GM21526 (cell line): ENCODE data around the gene TMEM63C.
"Not testable (repeated sequence)": the region's sequence is repeated elsewhere in the genome, so short reads cannot be mapped to it uniquely, and the experiment has no call there.

Experiments
- ATAC-seq: cut with Tn5 transposase; IDR thresholded peaks from one replicate; pipeline ENCODE4 v1.9.1; 2021; ENCODE audit warnings: moderate library complexity; ENCODE audit not compliant: unreplicated experiment, low FRiP score

The TMEM63C gene

GRCh38 chr14:77155083-77155482 is 26.5 kb upstream of the TMEM63C start:
- no peak for ATAC-seq

- no peak for ATAC-seq
These were observed 23.9 kb upstream of the TMEM63C start for GRCh38 chr14:77157740-77158139.

GRCh38 chr14:77158175-77158881 is 23.3 kb upstream of the TMEM63C start:
- no peak for ATAC-seq

DNA sequence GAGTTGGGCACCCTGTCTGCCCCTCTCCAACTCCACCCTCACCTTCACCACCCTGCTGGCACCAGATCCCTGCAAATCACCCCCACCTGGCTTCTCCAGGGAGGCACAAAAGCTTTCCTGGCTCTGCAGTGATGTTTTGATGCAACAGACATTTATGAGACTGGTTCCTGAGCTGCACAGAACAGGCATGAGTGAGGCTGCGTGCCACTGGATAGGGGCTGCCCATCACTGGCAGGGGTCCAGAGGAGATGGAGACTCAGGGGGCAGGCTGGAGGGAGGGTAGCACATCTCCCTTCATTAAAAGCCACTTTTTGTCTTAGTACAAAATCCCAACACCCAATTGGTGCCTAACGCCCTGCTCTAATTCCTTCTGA is 22.7 kb upstream of the TMEM63C start:
- ATAC-seq = no peak

GRCh38 chr14:77161011-77161410 is 20.6 kb upstream of the TMEM63C start:
- ATAC-seq = no peak

- ATAC-seq = no peak
These were observed 11.6 kb upstream of the TMEM63C start for GRCh38 chr14:77170045-77170444.

DNA sequence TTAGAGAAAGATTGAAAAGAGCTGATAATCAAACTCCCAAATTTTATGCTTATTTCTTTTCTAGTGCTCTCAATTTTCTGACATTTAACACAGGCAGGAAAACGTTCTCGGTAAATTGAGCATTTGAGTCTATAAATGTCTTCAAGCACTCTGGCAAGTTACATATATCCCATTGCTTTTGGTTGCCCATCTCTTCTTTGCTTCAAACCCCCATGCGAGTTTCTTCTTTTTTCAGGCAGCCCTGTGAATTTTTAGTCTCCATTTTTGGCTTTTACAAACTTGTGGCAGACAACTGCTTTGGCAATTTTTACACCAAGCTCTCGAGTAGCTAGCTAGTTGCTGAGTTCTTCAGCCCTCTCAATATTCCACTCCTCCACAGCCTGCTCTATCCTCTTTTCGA is 8.7 kb upstream of the TMEM63C start:
- no peak for ATAC-seq

DNA sequence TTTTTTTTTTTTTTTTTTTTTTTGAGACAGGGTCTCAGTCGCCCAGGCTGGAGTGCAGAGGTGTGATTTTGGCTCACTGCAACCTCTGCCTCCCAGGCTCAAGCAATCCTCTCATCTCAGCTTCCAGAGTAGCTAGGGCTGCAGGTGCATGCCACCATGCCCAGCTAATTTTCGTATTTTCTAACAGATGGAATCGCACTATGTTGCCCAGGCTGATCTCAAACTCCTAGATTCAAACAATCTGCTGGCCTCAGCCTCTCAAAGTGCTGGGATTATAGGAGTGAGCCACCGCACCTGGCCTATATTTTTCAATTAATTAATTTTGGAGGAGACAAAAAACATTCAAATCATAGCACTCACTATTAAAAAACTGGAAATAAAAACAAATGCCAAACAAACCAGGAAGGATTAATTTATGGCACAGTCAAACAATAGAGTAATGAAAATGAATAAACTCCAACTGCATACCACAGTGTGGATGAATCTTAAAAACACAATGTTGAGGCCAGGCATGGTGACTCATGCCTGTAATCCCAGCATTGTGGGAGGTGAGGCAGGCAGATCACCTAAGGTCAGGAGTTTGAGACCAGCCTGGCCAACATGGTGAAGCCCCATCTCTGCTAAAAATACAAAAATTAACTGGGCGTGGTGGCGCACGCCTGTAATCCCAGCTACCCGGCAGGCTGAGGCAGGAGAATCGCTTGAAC is 7.5 kb upstream of the TMEM63C start:
- ATAC-seq = not testable (repeated sequence)

GRCh38 chr14:77175843-77176242 is 5.8 kb upstream of the TMEM63C start:
- ATAC-seq = no peak

- ATAC-seq = no peak
These were observed 3.9 kb upstream of the TMEM63C start for GRCh38 chr14:77177702-77178101.

DNA sequence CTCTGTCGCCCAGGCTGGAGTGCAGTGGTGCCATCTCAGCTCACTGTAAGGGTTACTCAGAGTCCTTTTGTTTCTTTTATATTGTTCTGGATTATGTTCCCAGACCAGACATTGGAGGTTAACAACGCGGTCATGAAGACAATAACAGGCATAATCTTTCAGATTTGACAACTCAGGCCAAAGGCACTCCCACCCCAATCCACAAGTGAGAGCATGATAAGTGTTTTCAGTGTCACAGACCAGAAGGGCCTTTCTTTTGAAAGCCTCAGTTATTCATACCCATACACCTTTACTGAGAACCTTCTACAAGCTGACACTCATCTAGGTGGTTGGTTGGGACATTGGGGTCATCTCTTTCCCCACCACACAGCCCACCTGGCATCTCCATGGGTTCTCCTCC is 2.9 kb upstream of the TMEM63C start:
- no peak for ATAC-seq

GRCh38 chr14:77180726-77181602 is 634 bp upstream of the TMEM63C start:
- ATAC-seq = no peak

GRCh38 chr14:77183896-77184295 is 2.3 kb downstream of the TMEM63C start:
- no peak for ATAC-seq

DNA sequence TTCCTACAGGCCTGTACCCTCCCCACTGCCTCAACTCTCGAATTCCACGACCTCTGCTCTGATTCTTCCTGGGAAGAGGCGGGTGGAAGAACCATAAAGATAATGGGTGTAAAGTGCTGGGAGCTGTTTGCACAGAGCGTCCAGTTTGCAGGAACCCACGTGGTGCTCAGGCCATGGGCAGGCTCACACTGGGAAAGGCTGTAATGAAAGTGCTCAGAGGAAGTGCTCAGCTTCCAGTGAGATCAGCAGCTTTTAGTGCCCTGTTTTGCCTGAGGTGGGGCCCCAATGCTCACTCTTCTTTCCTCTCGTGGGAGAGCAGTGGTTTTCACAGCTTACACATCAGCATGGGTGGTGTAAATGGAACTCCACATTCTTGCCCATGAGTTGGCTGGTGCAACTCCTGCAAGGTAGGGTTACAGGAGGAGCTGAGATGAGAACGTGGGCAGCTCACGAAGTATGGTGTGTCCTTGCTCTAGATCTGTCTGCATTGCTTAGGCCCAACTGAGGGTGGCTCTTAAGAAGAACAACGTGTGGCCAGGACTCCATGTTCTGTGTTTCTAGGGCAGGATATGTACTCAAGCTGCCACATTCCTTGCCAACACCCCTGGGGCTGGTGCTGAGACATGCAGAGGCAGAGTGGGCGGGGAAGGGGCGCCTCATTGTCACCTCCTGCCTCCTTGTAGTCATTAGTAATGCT is 2.9 kb downstream of the TMEM63C start:
- ATAC-seq = no peak

DNA sequence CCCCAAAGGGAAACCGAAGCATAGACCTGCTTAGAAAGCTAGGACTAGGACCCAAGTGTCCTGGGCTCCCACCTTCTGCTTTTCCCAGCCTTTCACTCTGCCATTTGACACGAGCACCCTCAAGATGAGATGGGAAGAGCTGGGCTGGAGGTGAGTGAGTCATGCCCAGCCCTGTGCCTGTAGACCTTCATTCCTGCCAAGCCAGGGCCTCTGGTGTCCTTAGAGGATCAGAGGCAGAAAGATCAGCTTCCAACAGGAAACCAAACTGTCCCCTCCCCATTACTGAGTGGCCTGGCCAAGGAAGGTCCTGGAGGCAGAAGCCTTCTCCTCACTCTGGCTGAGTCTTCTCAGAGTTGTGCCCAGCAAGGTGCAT is 3.5 kb downstream of the TMEM63C start:
- no peak for ATAC-seq

GRCh38 chr14:77186911-77187648 is 5.5 kb downstream of the TMEM63C start:
- no peak for ATAC-seq

DNA sequence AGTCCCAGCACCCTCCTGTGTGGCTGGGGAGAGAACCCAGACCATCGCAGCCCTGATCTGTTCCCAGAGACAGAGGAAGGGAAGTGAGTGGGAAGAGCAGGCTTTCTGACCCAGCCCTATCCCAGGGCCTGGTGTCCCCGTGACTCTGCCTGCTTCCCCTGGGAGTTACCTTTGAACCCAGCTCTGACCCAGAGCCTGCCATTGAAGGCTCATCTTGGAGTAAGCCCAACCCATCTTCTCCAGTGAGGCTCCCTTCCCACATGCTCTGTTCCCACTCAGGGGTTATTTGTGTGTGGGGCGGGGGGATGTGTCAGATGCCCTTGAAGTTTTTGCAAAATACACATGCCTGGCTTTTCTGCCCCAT is 6.0 kb downstream of the TMEM63C start:
- ATAC-seq = no peak

- ATAC-seq = no peak
These were observed 7.9 kb downstream of the TMEM63C start for GRCh38 chr14:77189479-77189878.

DNA sequence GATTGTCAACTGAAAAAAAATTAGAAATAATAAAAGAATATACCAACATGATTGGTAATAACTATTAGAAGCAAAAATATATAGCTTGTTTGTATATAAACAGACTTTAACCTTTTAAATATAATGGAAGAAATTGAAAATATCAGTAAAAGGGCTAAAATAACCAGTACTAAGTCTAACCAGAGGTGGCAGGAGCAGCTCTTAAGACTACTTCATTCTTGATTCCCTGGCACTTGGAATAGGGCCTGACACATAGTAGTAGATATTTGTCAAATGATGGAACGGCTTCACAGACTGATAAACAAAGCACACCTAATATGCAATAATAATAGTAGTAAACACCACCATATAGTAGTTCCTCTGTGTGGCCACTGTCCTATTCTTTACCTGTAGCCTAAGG is 9.4 kb downstream of the TMEM63C start:
- no peak for ATAC-seq

DNA sequence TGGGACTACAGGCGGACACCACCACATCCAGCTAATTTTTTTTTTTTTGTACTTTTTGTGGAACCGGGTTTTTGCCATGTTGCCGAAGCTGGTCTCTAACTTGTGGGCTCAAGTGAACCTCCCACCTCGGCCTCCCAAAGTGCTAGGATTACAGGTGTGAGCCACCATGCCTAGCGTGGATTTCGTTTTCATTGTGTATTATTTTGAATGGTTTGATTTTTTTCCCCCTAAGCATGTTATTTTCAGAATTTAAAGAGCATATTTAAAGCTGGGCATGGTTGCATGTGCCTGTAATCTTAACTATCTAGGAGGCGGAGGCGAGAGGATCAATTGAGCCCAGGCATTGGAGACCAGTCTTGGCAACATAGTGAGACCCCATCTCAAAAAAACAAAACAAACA is 13.1 kb downstream of the TMEM63C start:
- ATAC-seq = no peak
